DOHH2 (cell line): Measurements from ENCODE around the gene AAGAB.

Experiments
- H3F3A ChIP-seq: fragments of 200-600 bp; sonication (generic), shearing (Covaris generic); 2 replicates; pipeline ENCODE4 v1.6.0; 2016; ENCODE audit warnings: antibody characterized with exemption, mild to moderate bottlenecking; ENCODE audit not compliant: control insufficient read depth, insufficient read depth
- H3K27ac ChIP-seq: fragments of 200-600 bp; sonication (generic); 2 replicates; pipeline ENCODE4 v1.5.1; 2014; ENCODE audit warnings: low read depth, mild to moderate bottlenecking, low read length, moderate library complexity
- H3K27me3 ChIP-seq: fragments of 200-600 bp; sonication (generic); 2 replicates; pipeline ENCODE4 v1.6.1; 2014; ENCODE audit warnings: mild to moderate bottlenecking, low read length, mixed read lengths; ENCODE audit not compliant: control insufficient read depth
- H3K36me3 ChIP-seq: fragments of 200-600 bp; sonication (generic); 2 replicates; pipeline ENCODE4 v1.6.1; 2014; ENCODE audit warnings: mild to moderate bottlenecking, low read length, moderate library complexity, mixed read lengths; ENCODE audit not compliant: control insufficient read depth
- H3K4me1 ChIP-seq: fragments of 200-600 bp; sonication (generic); 2 replicates; pipeline ENCODE4 v1.6.1; 2014; ENCODE audit warnings: mild to moderate bottlenecking, low read length, mixed read lengths; ENCODE audit not compliant: control insufficient read depth
- H3K4me2 ChIP-seq: fragments of 200-600 bp; sonication (generic); 2 replicates; pipeline ENCODE4 v1.6.0; 2014; ENCODE audit warnings: mild to moderate bottlenecking, low read length, moderate library complexity
- H3K4me3 ChIP-seq: fragments of 200-600 bp; sonication (generic); 2 replicates; pipeline ENCODE4 v1.5.1; 2014; ENCODE audit warnings: mild to moderate bottlenecking, low read length, mixed read lengths
- H3K79me2 ChIP-seq: fragments of 200-600 bp; sonication (generic); 2 replicates; pipeline ENCODE4 v1.6.1; 2014; ENCODE audit warnings: mild to moderate bottlenecking, low read length, mixed read lengths; ENCODE audit not compliant: control insufficient read depth
- H3K9me2 ChIP-seq: fragments of 200-600 bp; sonication (generic); replicated peaks from 2 replicates; pipeline ENCODE4 v1.6.1; 2014; ENCODE audit warnings: mild to moderate bottlenecking, low read length, mixed read lengths; ENCODE audit not compliant: control insufficient read depth
- H3K9me3 ChIP-seq: fragments of 200-600 bp; sonication (generic); 2 replicates; pipeline ENCODE4 v1.6.1; 2014; ENCODE audit warnings: antibody characterized with exemption, low read length, mixed read lengths; ENCODE audit not compliant: control insufficient read depth, insufficient read depth
- H4K20me1 ChIP-seq: fragments of 200-600 bp; sonication (generic); 2 replicates; pipeline ENCODE4 v1.6.0; 2014; ENCODE audit warnings: low read depth, mild to moderate bottlenecking, antibody characterized with exemption, low read length, moderate library complexity; ENCODE audit not compliant: control insufficient read depth, insufficient read depth
- CTCF ChIP-seq: fragments of 200-600 bp; sonication (generic); IDR thresholded peaks from one replicate; pipeline ENCODE4 v1.5.1; 2014; ENCODE audit warnings: antibody characterized with exemption, mild to moderate bottlenecking, low read depth, low read length; ENCODE audit not compliant: poor library complexity, severe bottlenecking
- EZH2phosphoT487 ChIP-seq: fragments of 200-600 bp; sonication (generic); IDR thresholded peaks from 2 replicates; pipeline ENCODE4 v1.6.1; 2017; ENCODE audit warnings: borderline replicate concordance, mild to moderate bottlenecking, antibody characterized with exemption, low read length, moderate library complexity, mixed read lengths

AAGAB gene

GRCh38 chr15:67193223-67193990, 61.1 kb downstream of the AAGAB start:
- TF ChIP-seq EZH2phosphoT487 (no peak), CTCF (no peak)
- H3K4me2 ChIP-seq, result no peak overlapping the region
- H4K20me1 ChIP-seq, result no peaks in the 10 kb centered on the region
- H3K36me3 ChIP-seq, result peaks cover 9% of the 10 kb centered on the region
- 0 out of 2 replicates have a peak, but pooled peaks cover 3% of the 10 kb centered on the region for H3K4me1 ChIP-seq
- H3K79me2 ChIP-seq, result no peaks in the 10 kb centered on the region
- H3K9me2 ChIP-seq, result no peaks in the 10 kb centered on the region
- no peaks in the 10 kb centered on the region for H3F3A ChIP-seq
- no peak overlapping the region for H3K27ac ChIP-seq
- H3K27me3 ChIP-seq, result no peaks in the 10 kb centered on the region
- no peaks in the 10 kb centered on the region for H3K9me3 ChIP-seq
- no peak overlapping the region for H3K4me3 ChIP-seq

GRCh38 chr15:67192185-67192820, 62.2 kb downstream of the AAGAB start:
- no peaks in the 10 kb centered on the region for H3K27me3 ChIP-seq
- H3K4me2 ChIP-seq, result no peak overlapping the region
- no peaks in the 10 kb centered on the region for H3K4me1 ChIP-seq
- H3K9me3 ChIP-seq, result no peaks in the 10 kb centered on the region
- peaks cover 14% of the 10 kb centered on the region for H3K36me3 ChIP-seq
- H3K79me2 ChIP-seq, result no peaks in the 10 kb centered on the region
- no peak overlapping the region for H3K27ac ChIP-seq
- TF ChIP-seq EZH2phosphoT487 (no peak), CTCF (no peak)
- no peaks in the 10 kb centered on the region for H3F3A ChIP-seq
- H3K9me2 ChIP-seq, result no peaks in the 10 kb centered on the region
- no peaks in the 10 kb centered on the region for H4K20me1 ChIP-seq
- H3K4me3 ChIP-seq, result no peak overlapping the region

DNA sequence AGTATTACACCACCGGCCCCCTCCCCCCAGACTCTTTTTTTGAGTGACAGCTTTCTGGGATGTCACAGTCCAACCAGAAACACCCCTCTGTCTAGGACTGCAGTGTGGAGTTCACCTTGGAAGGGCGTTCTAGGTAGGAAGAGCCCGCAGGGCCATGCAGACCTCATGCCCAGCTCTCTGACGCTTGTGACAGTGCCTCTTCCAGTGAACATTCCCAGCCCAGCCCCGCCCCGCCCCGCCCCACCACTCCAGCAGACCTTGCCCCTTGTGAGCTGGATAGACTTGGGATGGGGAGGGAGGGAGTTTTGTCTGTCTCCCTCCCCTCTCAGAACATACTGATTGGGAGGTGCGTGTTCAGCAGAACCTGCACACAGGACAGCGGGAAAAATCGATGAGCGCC, 63.6 kb downstream of the AAGAB start:
- no peak for TF ChIP-seq CTCF
- no peak for TF ChIP-seq EZH2phosphoT487
- no peaks in the 10 kb centered on the region for H4K20me1 ChIP-seq
- H3K79me2 ChIP-seq, result no peaks in the 10 kb centered on the region
- H3K36me3 ChIP-seq, result peaks cover 19% of the 10 kb centered on the region
- H3K9me3 ChIP-seq, result no peaks in the 10 kb centered on the region
- H3K4me2 ChIP-seq, result no peak overlapping the region
- H3K27me3 ChIP-seq, result no peaks in the 10 kb centered on the region
- no peaks in the 10 kb centered on the region for H3K4me1 ChIP-seq
- H3F3A ChIP-seq, result no peaks in the 10 kb centered on the region
- H3K4me3 ChIP-seq, result no peak overlapping the region
- no peaks in the 10 kb centered on the region for H3K9me2 ChIP-seq
- H3K27ac ChIP-seq, result no peak overlapping the region
